Prostate gland (tissue), 2 donors: ENCODE results near the gene PTPRH. TPM values are rescaled to one million over a fixed set of nuclear protein-coding genes. Genes with fewer than 3 reads are reported as not detected.

Experiments used
- DNase-seq: peaks from one replicate; pipeline ENCODE4 v3.0.0-alpha.2; 2019; ENCODE audit warnings: low spot score
- H3K27ac ChIP-seq, 2 donors: fragments of 200-600 bp; sonication (generic); 2 replicates each; pipeline ENCODE4 v1.5.1; 2017 to 2019
- H3K27me3 ChIP-seq: fragments of 200-600 bp; sonication (generic); replicated peaks from 2 replicates; pipeline ENCODE4 v1.5.1; 2019; ENCODE audit not compliant: insufficient read depth
- H3K36me3 ChIP-seq, 2 donors: fragments of 200-600 bp; sonication (generic); 1 replicate in 1 of 2; 2 replicates in 1 of 2; pipeline versions ENCODE4 v1.5.1 to v1.8.1; 2017 to 2019
- H3K4me1 ChIP-seq: fragments of 200-600 bp; sonication (generic); replicated peaks from 2 replicates; pipeline ENCODE4 v1.5.1; 2019
- H3K4me3 ChIP-seq, 2 donors: fragments of 200-600 bp; sonication (generic); 2 replicates each; pipeline ENCODE4 v1.5.1; 2017 to 2019
- H3K9me3 ChIP-seq: fragments of 200-600 bp; sonication (generic); 2 replicates; pipeline ENCODE4 v1.5.1; 2017
- POLR2A ChIP-seq: fragments of 450-650 bp; IDR thresholded peaks from one replicate; pipeline ENCODE4 v1.6.1; 2016; ENCODE audit warnings: antibody characterized with exemption, mild to moderate bottlenecking
- POLR2AphosphoS5 ChIP-seq: sonication (generic); formaldehyde crosslinking; IDR thresholded peaks from one replicate; pipeline ENCODE4 v1.6.1; 2017; ENCODE audit warnings: antibody characterized with exemption
- WGBS: methylation state at CpG from one replicate; pipeline ENCODE4 v1.1.5; 2018; 5-methylcytosine and 5-hydroxymethylcytosine counted together
- intact Hi-C: fragments of 100-400 bp; cut with DNase I; formaldehyde crosslinking; loops from one replicate; pipeline ENCODE4 v1.14.2; 2022
- total RNA-seq, 2 donors: library from RNA; depleted of rRNA; stranded (reverse); fragments of >200 nt; gene quantifications; one replicate each; pipeline ENCODE4 v1.1.0, GENCODE V29; 2016
- TF ChIP-seq, protein P1 (sequence below), 4 experiments: fragments of 200-600 bp in 2 of 4; fragments of 450-650 bp in 2 of 4; sonication (generic) in 2 of 4; IDR thresholded peaks; 1 replicate in 3 of 4; 2 replicates in 1 of 4; pipeline ENCODE4 v1.5.1; 2016 to 2019; ENCODE audit warnings: antibody characterized with exemption in 4 of 4, mild to moderate bottlenecking in 2 of 4, moderate library complexity in 2 of 4

PTPRH gene
- total RNA-seq, 2 donors from 2014 or later: 4.0 TPM; not detected in 1

- H3K36me3 ChIP-seq: no peaks in the 10 kb centered on the region
- intact Hi-C loops: no loop called here
- WGBS: 14% methylated on average over 18 of the region's 18 CpGs
- H3K4me1 ChIP-seq: peaks cover 4% of the 10 kb centered on the region
- TF ChIP-seq POLR2AphosphoS5 (no peak), POLR2A (no peak)
- TF ChIP-seq, protein P1, sequence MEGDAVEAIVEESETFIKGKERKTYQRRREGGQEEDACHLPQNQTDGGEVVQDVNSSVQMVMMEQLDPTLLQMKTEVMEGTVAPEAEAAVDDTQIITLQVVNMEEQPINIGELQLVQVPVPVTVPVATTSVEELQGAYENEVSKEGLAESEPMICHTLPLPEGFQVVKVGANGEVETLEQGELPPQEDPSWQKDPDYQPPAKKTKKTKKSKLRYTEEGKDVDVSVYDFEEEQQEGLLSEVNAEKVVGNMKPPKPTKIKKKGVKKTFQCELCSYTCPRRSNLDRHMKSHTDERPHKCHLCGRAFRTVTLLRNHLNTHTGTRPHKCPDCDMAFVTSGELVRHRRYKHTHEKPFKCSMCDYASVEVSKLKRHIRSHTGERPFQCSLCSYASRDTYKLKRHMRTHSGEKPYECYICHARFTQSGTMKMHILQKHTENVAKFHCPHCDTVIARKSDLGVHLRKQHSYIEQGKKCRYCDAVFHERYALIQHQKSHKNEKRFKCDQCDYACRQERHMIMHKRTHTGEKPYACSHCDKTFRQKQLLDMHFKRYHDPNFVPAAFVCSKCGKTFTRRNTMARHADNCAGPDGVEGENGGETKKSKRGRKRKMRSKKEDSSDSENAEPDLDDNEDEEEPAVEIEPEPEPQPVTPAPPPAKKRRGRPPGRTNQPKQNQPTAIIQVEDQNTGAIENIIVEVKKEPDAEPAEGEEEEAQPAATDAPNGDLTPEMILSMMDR (IDR thresholded peaks at IDR 0.05): no peak
- DNase-seq: no peak
- H3K27ac ChIP-seq: no peak within 1 kb of the TSS
- peaks cover 20% of the 10 kb centered on the region for H3K27me3 ChIP-seq
- H3K4me3 ChIP-seq: no peak within 1 kb of the TSS
- H3K9me3 ChIP-seq: no peaks in the 10 kb centered on the region
Observed at GRCh38 chr19:55149078-55150003, 60.0 kb downstream of the PTPRH start, which contains the start of gene TNNT1. TNNT1 (minus strand) TSS chr19:55149206; CDS start chr19:55147157, 2,049 bp downstream.

DNA sequence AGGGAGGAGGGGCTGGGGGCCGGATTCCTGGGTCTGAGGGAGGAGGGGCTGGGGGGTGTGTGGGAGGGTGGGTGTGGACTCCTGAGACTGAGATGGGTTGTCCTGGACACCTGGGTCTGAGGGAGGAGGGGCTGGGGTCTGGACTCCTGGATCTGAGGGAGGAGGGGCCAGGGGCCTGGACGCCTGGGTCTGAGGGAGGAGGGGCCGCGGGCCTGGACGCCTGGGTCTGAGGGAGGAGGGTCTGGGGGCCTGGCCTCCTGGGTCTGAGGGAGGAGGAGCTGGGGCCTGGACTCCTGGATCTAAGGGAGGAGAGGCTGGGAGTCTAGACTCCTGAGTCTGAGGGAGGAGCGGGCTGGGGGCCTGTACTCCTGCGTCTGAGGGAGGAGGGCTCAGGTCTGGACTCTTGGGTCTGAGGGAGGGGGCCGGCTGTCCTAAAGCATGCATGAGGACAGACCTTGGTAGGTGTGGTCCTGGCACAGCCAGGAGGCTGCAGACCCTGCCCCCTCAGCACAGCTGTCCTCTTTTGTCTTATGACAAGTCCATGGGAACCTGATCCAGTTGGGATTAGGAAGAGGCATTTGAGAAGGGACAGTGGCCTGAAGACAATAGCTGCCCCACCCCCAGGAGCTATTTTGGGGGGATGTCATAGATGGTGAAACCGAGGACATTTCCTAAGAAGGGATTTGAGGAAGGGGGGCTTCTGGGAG, 61.6 kb downstream of the PTPRH start:
- DNase-seq: no peak
- Histone ChIP-seq H3K4me1 (peaks cover 4% of the 10 kb centered on the region), H3K4me3 (no peak overlapping the region), H3K27ac (no peak overlapping the region), H3K9me3 (no peaks in the 10 kb centered on the region), H3K36me3 (no peaks in the 10 kb centered on the region), H3K27me3 (peaks cover 29% of the 10 kb centered on the region)
- intact Hi-C loops: no loop called here
- 23% methylated on average over 8 of the region's 9 CpGs for WGBS
- no peak for TF ChIP-seq POLR2A
- TF ChIP-seq POLR2AphosphoS5: no peak
- TF ChIP-seq, protein P1 (IDR thresholded peaks at IDR 0.05): no peak

DNA sequence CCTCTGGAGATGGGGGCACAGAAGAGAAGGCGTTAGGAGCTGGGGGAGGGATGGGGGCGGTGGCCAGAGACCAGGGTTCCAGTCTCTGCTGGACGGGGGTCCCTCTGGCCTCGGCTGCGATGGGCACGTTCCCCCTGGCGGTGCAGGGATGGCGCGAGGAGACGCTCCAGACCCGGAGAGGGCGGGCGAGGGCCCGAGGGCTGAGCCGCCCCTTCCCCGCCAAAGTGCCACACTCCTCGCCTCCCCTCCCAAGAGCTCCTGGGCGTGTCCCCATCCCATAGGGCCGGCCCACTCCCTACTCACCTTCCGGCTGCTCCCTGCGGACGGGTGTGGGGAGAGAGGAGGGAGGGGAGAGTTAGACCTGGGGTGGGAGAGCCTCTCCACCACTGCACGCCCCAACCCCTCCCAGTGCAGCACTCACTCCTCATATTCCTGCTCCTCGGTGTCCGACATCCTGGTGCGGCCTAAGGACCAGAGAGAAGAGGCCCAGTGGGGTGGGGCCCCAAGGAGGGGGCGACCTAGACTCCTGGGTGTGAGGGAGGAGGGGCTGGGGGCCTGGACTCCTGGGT, 62.5 kb downstream of the PTPRH start:
- no peaks in the 10 kb centered on the region for H3K36me3 ChIP-seq
- no peaks in the 10 kb centered on the region for H3K9me3 ChIP-seq
- no peak overlapping the region for H3K27ac ChIP-seq
- H3K4me1 ChIP-seq: peaks cover 4% of the 10 kb centered on the region
- H3K27me3 ChIP-seq: peaks cover 37% of the 10 kb centered on the region
- intact Hi-C loops: no loop called here
- DNase-seq: no peak
- 3% methylated on average over 24 of the region's 27 CpGs for WGBS
- TF ChIP-seq POLR2A (no peak), POLR2AphosphoS5 (no peak)
- TF ChIP-seq, protein P1 (IDR thresholded peaks at IDR 0.05): no peak
- no peak overlapping the region for H3K4me3 ChIP-seq

DNA sequence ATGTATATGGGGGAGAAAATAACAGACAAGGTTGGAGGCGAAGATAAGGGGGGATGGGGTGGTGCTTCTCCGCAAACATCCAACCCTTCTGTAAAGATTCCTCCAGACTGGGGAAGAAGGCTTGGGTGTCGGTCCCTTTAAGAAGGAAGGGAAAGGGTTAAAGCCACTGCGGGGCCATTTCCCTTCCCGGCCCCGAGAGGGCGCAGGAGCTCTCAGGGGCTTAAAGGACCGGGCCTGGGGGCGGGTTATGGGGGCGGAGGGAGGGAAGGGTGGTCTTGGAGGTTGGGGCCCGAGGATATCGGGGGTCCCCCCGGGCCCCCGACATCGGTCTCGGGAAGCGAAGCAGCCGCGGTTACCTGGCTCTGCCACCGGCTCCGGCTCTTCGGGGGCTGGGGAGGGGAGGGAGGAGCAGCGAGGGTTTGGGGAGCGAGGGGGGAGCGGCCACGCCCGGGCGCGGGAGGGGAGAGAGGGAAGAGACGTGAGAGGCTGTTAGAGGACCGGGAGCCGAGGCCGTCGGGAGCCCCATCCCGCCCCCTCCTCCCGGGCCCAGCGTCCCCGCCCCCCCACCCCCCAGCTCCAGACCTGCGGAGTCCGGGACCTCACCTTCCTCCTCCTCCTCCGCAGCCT, 63.1 kb downstream of the PTPRH start:
- no peak for DNase-seq
- H3K4me3 ChIP-seq: no peak overlapping the region
- H3K27me3 ChIP-seq: peaks cover 40% of the 10 kb centered on the region
- H3K27ac ChIP-seq: no peak overlapping the region
- TF ChIP-seq POLR2AphosphoS5 (no peak), POLR2A (no peak)
- TF ChIP-seq, protein P1 (IDR thresholded peaks at IDR 0.05): no peak
- 2% methylated on average over 40 of the region's 41 CpGs for WGBS
- H3K9me3 ChIP-seq: no peaks in the 10 kb centered on the region
- H3K4me1 ChIP-seq: peaks cover 4% of the 10 kb centered on the region
- H3K36me3 ChIP-seq: no peaks in the 10 kb centered on the region
- intact Hi-C loops: no loop called here
